OCI-LY1 (cell line): ENCODE results near the gene CMIP.

Source experiments
- CTCF ChIP-seq: fragments of 200-600 bp; sonication (generic), shearing (Covaris generic); IDR thresholded peaks from 2 replicates; pipeline ENCODE4 v1.5.1; 2017; ENCODE audit warnings: mild to moderate bottlenecking, antibody characterized with exemption, low read length, moderate library complexity, mixed read lengths
- EZH2 ChIP-seq: fragments of 200-600 bp; sonication (generic), shearing (Covaris generic); IDR thresholded peaks from 2 replicates; pipeline ENCODE4 v1.8.0; 2017; ENCODE audit warnings: borderline replicate concordance, mixed run types, mild to moderate bottlenecking, antibody characterized with exemption, low read length, moderate library complexity, mixed read lengths

GRCh38 chr16:81495321-81496234 is 51.0 kb downstream of the CMIP start:
- TF ChIP-seq CTCF (no peak), EZH2 (no peak)
